HepG2 (cell line): Measurements from ENCODE around the gene ZNF10. TPM values are rescaled to one million over a fixed set of nuclear protein-coding genes. Genes with fewer than 3 reads are reported as not detected.

Experiments
- CEBPZ ChIP-seq: IDR thresholded peaks from 2 replicates; pipeline ENCODE4 v1.6.1; 2012; ENCODE audit warnings: low read length, improper control_type of control experiment
- E2F5 ChIP-seq: sonication (generic); formaldehyde crosslinking; conservative IDR thresholded peaks from 2 replicates; pipeline ENCODE4 v1.4.0; 2020; ENCODE audit warnings: missing genetic modification reagents
- HMGXB4 ChIP-seq, 2 experiments: sonication (generic) in 1 of 2; formaldehyde crosslinking in 1 of 2; IDR thresholded peaks; 2 replicates each; pipeline versions ENCODE4 v1.4.0 to v1.6.1; 2018 to 2020; ENCODE audit warnings: missing genetic modification reagents in 2 of 2, borderline replicate concordance in 1 of 2, low read depth in 1 of 2, mild to moderate bottlenecking in 1 of 2, missing biosample characterization in 1 of 2
- NFAT5 ChIP-seq: sonication (generic); formaldehyde crosslinking; IDR thresholded peaks from 2 replicates; pipeline ENCODE4 v1.4.0; 2020; ENCODE audit warnings: missing genetic modification reagents
- NFRKB ChIP-seq: fragments of 450-650 bp; IDR thresholded peaks from 2 replicates; pipeline ENCODE4 v1.6.1; 2017
- PAF1 ChIP-seq: IDR thresholded peaks from 2 replicates; pipeline ENCODE4 v1.6.1; 2016; ENCODE audit warnings: missing genetic modification reagents, missing compliant biosample characterization
- RXRB ChIP-seq: IDR thresholded peaks from 2 replicates; pipeline ENCODE4 v1.6.1; 2016; ENCODE audit warnings: borderline replicate concordance, missing genetic modification reagents, missing compliant biosample characterization
- SCMH1 ChIP-seq: sonication (generic); formaldehyde crosslinking; IDR thresholded peaks from 2 replicates; pipeline ENCODE4 v1.9.0; 2021; ENCODE audit warnings: missing genetic modification reagents, mild to moderate bottlenecking, borderline replicate concordance
- TCF7 ChIP-seq: sonication (generic); IDR thresholded peaks from 2 replicates; pipeline ENCODE4 v1.6.1; 2016; ENCODE audit warnings: antibody characterized with exemption, low read depth
- TIGD3 ChIP-seq: sonication (generic); formaldehyde crosslinking; IDR thresholded peaks from 2 replicates; pipeline ENCODE4 v1.5.1; 2020; ENCODE audit warnings: mild to moderate bottlenecking, missing genetic modification reagents, borderline replicate concordance
- XBP1 ChIP-seq: sonication (generic); formaldehyde crosslinking; IDR thresholded peaks from 2 replicates; pipeline ENCODE4 v1.5.0; 2020; ENCODE audit warnings: missing genetic modification reagents
- ZNF263 ChIP-seq: sonication (generic); formaldehyde crosslinking; IDR thresholded peaks from 2 replicates; pipeline ENCODE4 v1.4.0; 2020; ENCODE audit warnings: missing genetic modification reagents
- ZNF414 ChIP-seq: sonication (generic); formaldehyde crosslinking; IDR thresholded peaks from 2 replicates; pipeline ENCODE4 v1.5.0; 2020; ENCODE audit warnings: missing genetic modification reagents
- ZNF709 ChIP-seq: sonication (generic); formaldehyde crosslinking; IDR thresholded peaks from 2 replicates; pipeline ENCODE4 v1.5.0; 2020; ENCODE audit warnings: mild to moderate bottlenecking, missing genetic modification reagents
- polyA plus RNA-seq, 8 experiments: library from polyadenylated mRNA; depleted of rRNA in 3 of 8; stranded (reverse) in 7 of 8; unstranded in 1 of 8; fragments of >200 nt; fragmentation: Illumina TruSeq in 4 of 8; extraction: Trizol in 4 of 8; gene quantifications; 2 replicates each; pipeline versions ENCODE4 v1.2.1 to v1.2.3, GENCODE V29; 2011 to 2016; ENCODE audit warnings: low read depth in 4 of 8, missing spikeins in 1 of 8, mixed read lengths in 1 of 8; ENCODE audit not compliant: insufficient read depth in 1 of 8
- total RNA-seq, 5 experiments: library from RNA; depleted of rRNA; stranded (reverse); fragments of >200 nt; fragmentation: Illumina TruSeq; extraction: Trizol; gene quantifications; 2 replicates each; pipeline ENCODE4 v1.2.3, GENCODE V29; 2016; ENCODE audit warnings: low read depth in 1 of 5

The ZNF10 gene
- total and polyA plus RNA-seq, 2 of the 13 experiments (the other 11 are each of a cell fraction or from before 2014, with no cell fraction given): 2.9 to 6.5 TPM

- TF ChIP-seq TIGD3 (CRISPR knock-in tag) (no peak), ZNF414 (CRISPR knock-in tag) (no peak), TCF7 (no peak), SCMH1 (CRISPR knock-in tag) (no peak), RXRB (peak; percentile 18; the same call in 1 of the 2 replicates), HMGXB4 (CRISPR knock-in tag; IDR thresholded peaks at IDR 0.05; ENCODE audit: borderline replicate concordance in 1 of 2, low read depth in 1 of 2) (peak; percentile 77 to 82; a peak in 3 of 4 replicates), CEBPZ (no peak), ZNF263 (0 out of 2 replicates have a peak, but pooled peaks have one; percentile 35), PAF1 (CRISPR knock-in tag) (no peak), NFRKB (no peak), XBP1 (CRISPR knock-in tag) (no peak), NFAT5 (peak; percentile 78; the same call in 1 of the 2 replicates), ZNF709 (CRISPR knock-in tag) (peak; percentile 95), E2F5 (CRISPR knock-in tag) (no peak; the same call in 1 of the 2 replicates)
Observed at GRCh38 chr12:133130038-133130807, at the start of gene ZNF10, which contains the start of gene ZNF891 (continued).
